GM21529 (cell line): ENCODE results near the gene DNAAF3.
"Not testable (repeated sequence)": the region's sequence is repeated elsewhere in the genome, so short reads cannot be mapped to it uniquely, and the experiment has no call there.

Experiments used
- ATAC-seq: cut with Tn5 transposase; IDR thresholded peaks from one replicate; pipeline ENCODE4 v1.9.1; 2021; ENCODE audit not compliant: unreplicated experiment

Gene DNAAF3

DNA sequence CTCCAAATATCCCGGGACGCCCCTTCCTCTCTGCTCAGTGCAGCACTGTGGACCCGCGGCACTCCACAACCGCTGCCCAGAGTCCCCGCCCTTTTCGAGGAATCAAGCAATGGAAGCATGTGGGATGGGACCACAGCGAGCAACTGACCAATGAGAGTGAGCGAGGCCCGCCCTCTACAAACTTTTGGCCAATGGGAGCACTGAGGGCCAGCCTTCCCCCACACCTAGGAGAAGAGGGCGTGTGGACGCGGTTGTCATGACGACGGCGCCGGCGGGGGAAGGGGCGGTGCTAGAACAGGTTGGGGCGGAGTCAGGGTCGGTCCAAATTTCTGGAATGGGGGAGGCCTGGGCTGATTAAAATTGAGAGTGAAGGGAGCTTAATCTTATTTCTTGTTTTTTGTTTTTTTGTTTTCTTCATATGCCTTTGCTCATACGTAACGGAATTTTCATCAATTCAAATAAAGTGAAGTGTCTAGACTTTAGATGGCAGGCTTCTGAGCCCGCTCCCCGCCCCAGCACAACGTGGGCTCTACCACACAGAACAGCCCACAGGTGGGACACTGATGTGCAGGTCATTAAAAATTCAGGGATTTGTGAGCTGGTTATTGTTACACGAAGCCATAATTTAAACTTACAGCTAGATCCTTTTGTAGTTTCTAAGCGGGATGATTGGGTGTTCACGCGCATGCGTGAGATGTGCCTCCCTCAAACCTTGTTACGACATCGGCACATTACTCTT, at the start of gene DNAAF3:
Gene DNAAF3, minus strand, starts transcription at position 84 of the 739 bp plus-strand sequence. CDS start 200 bp downstream, outside the sequence.
- ATAC-seq, result peak; percentile 94

DNA sequence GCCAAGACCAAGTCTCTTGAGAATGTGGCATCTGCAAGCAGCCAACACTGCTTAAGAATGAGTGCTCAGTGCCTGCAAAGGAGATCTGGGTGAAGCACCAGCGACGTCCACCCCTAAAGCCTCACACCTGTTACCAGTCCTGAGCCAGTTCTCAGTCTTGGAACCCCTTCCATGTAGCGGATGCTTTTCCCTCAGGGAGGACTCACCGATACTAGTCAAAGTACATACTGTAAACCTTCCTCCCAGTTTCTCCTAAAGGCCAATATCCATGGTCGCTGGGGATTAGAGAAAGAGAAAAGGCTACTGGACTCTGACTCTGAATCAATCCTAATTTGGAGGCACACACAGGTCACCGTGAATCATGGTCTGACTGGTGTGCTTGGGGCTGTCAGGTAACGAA, 47.1 kb upstream of the DNAAF3 start:
- ATAC-seq, result no peak

DNA sequence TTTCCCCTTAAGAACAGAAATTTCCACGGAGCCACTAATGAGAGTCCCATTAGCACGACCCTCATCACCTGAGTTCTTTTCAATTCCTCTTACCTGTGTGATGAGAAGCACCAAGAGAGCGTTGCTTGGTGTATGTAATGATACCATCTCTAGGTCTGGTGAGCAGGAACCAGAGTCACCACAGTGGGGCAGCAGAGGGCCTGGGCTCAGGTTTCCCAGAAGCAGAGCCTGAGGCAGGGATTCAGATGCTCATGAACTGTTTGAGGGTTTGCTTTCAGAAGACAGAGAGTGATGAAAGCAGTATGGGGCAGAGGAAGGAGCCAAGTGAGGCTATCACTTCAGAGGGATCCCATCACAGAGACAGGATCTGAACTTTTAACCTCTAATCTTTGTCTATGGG, 46.0 kb upstream of the DNAAF3 start:
- ATAC-seq, result no peak

DNA sequence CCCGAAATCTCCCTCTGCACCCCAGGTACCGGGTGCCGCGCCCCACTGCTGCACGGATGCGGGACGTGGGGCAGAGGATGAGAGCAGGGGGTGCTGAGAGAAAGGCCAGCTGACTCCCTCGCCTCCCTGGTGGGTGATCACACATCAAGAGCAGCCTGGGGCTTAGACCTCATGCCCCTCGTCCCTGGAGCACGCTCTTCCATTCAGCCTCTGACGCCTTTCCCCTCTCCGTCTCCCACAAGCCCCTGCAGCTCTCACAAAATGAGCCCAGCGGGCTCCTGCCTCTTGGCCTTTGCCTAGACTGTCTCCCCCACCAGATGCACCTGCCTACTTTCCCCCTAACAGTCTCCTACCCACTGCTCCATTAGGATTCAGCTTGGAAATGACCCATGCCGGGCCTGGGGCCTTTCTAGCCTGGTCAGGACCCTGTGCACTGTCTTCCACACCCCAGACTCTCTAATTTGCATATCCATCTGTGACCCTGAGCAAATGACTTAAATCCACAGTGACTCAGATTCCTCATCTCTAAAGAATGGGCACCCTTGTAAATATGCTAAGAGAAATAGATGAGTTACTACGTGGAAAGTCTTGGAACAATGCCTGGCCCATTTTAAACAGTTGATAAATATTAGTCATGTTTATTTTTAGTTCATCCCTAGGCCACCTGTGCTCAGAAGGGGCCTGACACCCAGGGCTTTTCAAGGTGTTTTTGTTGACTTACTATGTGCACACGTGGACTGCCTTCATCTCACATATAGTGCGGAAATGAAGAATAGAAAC, 43.5 kb upstream of the DNAAF3 start:
- ATAC-seq, result no peak

- no peak for ATAC-seq
Observed at GRCh38 chr19:55208880-55209692, 42.7 kb upstream of the DNAAF3 start, which contains the start of gene PTPRH. Gene PTPRH, minus strand, starts transcription at chr19:55209501. Its CDS starts 68 bp downstream, at chr19:55209433.

GRCh38 chr19:55206664-55207500, 40.5 kb upstream of the DNAAF3 start:
- ATAC-seq, result no peak

- ATAC-seq, result not testable (repeated sequence)
Observed at GRCh38 chr19:55202199-55202598, 35.8 kb upstream of the DNAAF3 start.

DNA sequence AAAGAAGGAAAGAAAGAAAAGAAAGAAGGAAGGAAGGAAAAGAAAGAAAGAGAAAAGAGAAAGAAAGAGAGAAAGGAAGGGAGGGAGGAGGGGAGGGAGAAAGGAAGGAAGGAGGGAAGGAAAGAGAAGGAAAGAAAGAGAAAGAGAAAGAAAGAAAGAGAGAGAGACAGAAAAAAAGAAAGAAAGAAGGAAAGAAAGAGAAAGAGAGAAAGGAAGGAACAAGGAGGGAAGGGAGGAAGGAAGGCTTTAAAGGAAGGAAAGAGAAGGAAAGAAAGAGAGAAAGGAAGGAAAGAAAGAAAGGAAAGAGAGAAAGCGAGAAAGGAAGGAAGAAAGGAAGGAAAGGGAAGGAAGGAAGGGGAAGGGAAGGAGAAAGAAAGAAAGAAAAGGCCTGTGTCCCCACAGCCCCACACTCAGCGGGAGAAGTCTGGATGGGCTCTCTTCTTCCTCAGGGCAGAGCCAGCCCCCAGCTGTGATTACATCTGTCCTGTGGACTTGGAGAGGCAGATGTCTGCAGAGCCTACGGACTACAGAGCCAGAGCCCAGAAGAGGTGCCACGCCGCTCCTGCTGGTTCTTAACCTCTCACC, 33.3 kb upstream of the DNAAF3 start:
- no peak for ATAC-seq

DNA sequence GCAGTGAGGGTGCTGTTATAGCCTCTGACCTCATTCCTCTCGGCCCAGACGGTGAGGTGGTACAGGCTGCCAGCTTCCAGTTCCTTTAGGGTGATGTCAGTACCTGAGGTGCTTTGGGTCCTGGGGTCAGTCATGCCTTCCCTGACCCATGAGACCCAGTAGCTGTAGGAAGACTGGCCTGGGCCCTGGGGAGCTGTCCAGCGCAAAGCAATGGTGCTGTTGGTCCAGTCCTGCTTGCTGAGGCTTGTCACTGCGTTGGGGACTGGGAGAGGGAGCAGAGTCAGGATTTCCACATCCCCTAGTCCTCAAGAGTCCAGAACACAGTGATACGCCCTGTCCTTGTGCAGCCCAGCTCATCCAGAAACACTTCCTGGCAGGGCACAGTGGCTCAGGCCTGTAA, 32.2 kb upstream of the DNAAF3 start:
- no peak for ATAC-seq

DNA sequence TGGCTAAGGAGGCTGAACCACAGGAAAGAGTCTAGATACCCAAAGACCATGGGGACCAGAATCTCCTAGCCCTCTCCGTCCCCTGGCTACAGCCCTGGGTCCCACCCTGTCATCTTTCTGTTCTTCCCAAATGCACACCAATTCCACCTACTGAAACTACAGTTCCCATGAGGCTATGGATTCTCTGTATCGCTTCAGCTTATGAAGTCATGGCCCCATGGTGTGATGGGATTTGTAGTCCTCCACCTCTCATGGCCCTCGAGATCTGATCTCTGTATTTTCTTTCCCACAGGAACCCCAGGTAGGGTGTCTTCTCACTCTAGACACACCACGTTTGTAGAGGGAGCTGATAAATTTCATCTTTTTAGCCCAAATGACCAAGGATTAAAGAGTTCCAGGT, 31.1 kb upstream of the DNAAF3 start:
- ATAC-seq, result no peak

GRCh38 chr19:55196803-55197202, 30.4 kb upstream of the DNAAF3 start:
- ATAC-seq, result no peak

GRCh38 chr19:55193481-55193880, 27.1 kb upstream of the DNAAF3 start:
- no peak for ATAC-seq

- ATAC-seq, result no peak
Observed at GRCh38 chr19:55189403-55189835, 23.0 kb upstream of the DNAAF3 start.

DNA sequence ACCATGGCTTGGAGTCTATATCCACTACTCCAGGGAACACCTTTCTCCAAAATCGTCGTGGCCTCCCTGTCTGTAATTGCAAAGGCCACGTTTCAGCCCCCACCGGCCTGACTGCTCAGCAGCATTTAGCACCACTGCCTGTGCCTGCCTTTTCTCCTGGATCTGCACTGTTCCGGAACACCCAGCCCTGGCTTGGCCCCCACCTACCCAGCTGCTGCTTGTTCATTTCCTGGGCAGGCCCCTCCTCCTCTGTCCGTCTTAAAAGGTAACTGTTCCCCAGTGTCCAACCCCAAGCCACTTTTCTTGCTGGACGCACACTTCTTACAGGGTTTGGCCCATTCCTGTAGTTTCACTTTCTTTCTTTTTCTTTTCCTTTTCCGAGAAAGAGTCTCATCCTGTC, 22.2 kb upstream of the DNAAF3 start:
- ATAC-seq, result no peak

GRCh38 chr19:55186080-55186479, 19.7 kb upstream of the DNAAF3 start:
- ATAC-seq, result no peak

- no peak for ATAC-seq
Observed at GRCh38 chr19:55181740-55182139, 15.3 kb upstream of the DNAAF3 start.

DNA sequence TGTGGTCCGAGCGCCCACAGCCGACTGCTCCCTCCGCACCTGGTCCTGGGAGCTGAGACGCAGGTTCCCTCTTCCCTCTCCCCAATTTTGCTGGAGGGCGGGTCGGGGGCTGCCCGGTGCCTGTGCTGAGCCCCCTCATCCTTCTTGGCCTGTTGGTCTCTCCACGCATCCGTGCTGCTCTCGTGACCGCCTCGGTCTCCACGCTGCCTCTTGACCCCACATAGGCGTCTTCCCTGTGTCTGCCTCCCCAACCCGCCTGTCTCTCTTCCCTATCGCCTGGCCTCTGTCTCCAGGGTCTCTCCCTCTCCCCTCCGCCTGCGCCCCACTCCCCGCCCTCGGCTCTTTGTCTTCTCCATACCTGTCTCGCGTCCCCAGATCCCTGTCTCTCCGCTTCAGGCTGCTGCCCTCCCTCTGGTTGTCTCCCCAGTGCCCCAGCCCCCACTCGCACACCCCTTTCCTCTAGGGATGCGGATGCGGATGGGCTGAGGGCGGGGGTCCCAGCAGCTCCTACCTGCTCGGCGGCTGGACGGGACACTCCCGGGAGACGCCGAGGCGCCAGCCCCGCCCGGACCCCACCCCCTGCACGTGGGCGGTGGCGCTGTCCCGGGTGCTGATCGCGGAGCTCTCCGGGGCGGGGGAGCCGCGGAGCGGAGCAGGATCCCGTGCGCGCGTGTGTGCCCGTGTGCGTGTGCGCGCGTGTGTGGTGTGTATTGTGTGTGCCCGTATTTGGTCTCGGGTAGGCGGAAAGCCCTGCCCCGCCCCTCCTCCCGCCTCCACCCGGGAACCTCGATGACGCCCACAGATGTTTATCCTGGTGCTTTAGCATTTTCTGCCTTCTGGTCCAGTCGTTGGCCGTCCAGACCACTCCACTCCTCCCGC, 13.4 kb upstream of the DNAAF3 start, which contains the start of gene SYT5:
Gene SYT5, minus strand, starts transcription at position 684 of the 879 bp plus-strand sequence. CDS start 1,248 bp downstream, outside the sequence.
- peak; percentile 5 for ATAC-seq

DNA sequence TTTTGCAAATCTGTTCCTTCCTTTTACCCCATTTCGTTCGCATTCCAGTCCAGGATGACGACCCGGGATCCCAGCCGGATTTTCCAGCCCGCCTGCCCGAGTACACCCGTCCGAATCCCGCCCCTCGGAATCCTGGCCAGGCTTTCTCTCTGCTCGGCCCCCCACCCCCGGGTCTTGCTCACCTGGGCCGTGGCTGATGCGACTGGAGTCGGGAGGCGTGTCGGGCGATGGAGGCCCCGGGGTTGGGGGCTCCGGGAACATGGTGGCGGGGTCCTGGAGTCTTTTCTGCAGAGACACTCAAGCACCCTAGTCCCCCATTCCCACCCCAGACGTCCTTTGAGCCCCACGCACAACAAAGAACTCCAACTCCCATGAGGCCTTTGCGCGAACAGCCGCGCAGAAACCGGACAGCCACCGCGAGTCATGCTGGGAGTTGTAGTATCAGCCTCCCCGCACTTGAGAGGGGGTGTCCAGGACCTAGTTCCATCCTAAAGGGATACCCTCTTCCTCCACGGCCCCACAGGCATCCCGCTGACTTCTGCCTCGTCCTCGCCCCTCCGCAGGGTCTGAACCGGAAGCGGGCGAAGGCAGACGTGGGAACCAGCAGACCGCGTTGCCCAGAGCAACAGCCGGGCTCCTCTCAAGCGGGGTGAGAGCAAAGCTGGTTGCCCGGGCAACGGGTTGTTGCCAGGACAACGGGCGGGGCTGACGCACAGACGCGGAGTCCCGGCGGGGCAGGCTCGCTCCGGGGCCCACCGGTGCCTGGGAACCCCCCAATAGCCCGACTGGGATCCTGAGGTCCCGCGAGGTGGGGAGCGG, 12.6 kb upstream of the DNAAF3 start:
- peak; percentile 71 for ATAC-seq
